ENCODE measurements around the gene CALM1.

CALM1 gene

DNA sequence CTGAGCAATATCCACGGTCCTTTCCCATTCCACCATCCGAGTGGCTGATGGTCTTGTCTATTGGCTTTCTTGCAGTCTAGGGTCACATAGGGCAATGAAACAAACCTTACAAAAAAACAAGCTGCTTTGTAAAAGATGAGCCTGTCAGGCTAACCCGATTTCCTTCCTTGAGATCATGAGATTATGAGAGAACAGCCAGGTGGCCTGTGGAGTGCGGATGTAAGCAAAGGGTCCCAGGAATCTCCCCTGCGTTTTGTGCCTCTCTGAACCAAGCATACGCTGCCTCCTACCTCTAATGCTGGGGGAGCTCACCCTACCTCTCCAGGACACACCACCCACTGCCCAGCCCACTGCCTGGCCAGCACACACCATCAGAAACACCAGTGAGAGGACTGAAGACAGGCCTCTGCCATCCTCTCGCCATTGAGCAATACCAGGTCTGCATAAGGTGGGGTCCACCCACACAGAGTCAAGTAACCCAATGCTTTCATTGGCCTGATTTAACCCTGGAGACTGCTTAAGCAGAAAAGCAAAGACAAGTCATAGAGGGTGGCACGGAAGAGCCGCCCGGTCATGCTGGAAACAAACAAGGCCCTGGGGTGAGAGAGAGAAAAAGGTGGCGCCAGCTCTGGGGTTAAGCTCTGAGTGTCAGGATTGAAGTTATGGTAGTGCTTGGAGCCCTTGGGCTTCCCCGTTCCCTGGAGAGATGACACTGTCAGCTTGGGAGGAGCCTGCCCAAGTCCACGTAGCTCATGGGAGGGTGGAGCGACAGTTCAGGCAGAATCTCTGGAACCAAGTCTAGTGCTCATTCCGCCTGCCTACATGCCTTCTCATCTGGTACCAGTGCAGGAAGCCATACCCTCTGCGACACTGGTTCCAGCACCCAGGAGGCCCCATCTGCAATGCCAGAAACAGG lies 46.6 kb downstream of the CALM1 start:
- DNase-seq (ENCODE audit: low read depth) = no peak

DNA sequence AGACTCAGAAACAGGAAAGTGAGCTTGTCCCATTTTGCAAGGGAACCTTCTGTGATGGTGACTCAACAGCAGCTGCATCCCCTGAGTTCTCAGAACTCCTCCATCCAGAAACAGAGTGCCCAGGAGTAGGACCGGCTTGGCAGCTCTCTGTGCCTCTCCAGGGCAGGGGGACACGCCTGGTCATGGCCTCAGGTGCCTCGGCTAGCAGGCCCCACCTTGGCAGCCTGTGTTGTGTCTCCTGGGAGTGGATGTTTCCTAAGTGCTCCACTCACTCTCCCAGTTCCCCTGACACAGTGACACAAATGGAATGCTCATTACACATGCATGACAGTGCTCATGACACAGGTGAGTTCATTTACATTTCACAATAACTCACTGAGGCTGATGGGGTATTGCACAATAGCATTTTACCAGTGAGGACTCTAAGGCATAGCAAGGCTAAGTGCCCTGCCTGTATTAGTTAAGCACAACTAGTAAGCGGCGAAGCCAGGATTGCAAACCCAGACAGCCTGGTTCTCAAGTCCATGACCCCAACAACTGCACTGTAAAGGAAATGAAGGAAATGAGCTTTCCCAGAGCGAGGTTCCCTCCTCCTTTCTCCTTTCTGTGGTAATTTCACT lies 47.4 kb downstream of the CALM1 start:
- DNase-seq (ENCODE audit: low read depth) = no peak

DNA sequence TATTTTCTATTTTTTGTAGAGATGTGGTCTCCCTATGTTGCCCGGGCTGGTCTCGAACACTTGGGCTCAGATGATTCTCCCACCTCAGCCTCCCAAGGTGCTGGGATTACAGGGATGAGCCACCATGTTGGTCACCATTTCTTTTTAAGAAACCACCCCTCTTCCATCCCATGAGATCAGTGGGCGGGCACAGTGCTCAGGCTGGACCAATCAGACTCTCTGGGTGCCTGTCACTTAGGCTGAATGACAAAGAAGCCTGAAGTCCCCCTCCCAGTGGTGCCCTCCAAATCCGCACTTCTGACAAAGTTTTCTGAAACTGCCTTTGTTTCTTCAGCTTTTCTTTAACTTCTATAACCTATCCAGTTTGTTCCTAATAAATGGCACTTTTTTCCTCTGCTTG lies 48.2 kb downstream of the CALM1 start:
- no peak for DNase-seq (ENCODE audit: low read depth)

DNA sequence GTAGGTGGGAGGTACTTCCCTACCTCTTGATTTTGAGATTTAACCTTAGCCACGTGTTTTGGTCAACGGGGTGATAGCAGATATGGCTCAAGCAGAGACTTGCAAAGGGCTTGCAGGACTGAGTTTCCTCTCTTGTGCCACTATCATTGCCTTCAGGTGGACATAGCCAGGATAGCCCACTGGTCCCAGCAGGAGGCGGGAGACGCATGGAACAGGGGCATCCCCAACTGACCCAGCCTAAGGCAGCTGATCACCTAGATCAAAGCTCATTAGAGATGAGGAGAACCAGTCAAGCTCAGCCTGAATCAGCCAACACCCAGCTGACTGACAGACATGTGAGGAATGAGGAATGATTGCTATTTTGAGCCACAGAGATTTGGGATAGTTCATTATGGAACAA lies 49.6 kb downstream of the CALM1 start:
- no peak for DNase-seq (ENCODE audit: low read depth)

DNA sequence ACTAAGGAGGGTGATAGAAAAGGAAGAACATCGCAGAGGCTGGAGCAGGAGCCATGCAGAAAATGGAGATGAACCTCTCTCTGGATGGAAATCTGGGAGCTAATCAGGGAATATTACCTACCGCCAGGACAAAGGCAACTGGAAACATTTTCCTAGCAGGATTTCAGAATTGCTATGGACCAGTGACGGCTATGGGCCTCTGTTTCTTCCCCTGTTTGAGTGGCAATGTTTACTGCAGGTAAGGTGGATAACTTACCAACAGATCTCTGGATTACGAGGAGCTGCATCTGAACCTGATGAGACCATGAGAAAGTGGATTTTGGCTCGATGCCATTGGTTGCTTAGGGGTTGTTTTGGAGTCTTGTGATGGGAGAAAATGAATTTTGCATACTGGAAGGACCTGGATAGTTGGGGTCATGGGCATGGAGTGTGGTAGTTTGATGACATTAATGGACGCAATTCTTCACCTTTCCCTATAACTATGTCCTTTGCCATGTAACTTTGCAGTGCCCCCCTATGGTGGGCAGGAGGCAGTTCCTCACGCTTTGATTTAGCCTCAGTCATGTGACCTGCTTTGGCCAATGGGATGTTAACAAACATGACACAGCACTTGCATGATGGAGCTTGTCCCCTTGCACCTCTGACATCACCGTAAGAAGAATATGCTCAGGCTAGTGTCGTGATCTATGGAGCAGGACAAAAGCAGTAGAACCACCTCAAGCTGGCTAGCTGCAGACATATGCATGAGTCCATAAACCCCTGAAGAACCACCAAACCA lies 51.1 kb downstream of the CALM1 start:
- no peak for DNase-seq (ENCODE audit: low read depth)

DNA sequence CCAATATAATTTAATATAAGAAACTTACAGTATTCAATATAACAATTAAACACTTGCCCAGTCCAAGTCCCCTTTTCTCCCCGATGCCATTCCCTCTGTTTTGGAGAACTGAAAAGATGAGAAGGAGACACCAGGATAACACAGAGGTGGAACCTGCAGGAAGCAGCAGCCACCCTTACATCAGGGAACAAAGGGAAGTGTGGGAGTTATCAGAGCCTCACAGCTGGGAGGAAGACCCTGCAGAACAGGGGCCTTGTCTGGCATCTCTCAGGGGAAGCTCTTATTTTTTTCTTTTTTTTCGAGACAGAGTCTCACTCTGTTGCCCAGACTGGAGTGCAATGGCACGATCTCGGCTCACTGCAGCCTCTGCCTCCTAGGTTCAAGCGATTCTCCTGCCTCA lies 52.6 kb downstream of the CALM1 start:
- no peak for DNase-seq (ENCODE audit: low read depth)

DNA sequence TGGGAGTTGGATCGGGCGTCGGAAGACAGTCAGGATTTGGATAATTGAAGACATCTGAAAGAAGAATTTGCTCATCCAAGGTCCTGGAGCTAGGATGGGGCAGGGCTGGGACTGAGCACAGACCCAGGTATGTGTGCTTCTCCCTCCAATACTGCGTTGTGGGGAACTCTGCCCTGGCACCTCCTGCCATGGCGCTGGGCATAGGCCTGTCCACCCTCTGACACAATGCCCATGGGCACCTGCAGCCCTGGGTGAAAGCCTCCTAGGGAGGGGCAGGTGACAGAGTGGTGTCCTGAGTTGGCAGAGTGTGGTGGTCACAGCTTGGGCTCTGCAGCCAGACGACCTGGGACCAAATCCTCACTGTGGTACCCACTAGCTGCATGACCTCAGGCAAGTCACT lies 53.3 kb downstream of the CALM1 start:
- no peak for DNase-seq (ENCODE audit: low read depth)

DNA sequence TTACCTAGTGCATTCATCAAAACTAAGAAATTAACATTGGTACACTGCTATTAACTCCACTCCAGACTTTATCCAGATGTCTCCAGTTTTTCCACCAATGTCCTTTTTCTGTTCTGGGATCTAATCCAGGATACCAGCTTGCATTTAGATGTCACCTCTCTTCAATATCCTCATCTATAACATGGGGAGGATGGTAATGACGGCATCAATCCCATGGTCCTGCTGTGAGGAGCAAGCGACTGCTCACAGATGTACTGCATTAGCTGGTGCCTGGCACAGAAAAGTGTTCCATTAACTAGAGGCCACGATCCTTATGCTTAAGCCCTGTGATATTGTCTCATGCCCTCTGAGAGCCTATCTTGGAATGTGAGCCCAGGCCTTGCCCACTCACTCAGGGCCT lies 53.8 kb downstream of the CALM1 start:
- no peak for DNase-seq (ENCODE audit: low read depth)

DNA sequence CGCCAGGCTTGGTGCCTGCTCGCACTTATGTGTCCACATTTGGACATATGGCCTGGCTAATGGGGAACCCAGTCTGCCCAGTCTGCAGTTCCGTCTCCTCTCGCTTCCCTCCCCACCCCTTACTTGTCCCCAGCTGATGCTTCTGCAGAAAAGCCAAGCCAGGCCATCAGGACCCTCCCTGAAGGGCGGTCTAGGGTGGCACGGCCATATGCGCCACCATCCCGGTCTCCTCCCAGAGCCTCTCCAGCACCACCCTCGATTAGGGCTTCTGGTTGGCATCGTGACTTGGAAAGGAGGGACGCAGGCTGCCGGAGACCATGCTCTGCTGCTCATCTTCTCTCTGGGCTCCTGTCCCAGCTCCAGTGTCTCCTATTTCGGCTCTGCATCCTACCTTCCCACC lies 54.6 kb downstream of the CALM1 start:
- no peak for DNase-seq (ENCODE audit: low read depth)

DNA sequence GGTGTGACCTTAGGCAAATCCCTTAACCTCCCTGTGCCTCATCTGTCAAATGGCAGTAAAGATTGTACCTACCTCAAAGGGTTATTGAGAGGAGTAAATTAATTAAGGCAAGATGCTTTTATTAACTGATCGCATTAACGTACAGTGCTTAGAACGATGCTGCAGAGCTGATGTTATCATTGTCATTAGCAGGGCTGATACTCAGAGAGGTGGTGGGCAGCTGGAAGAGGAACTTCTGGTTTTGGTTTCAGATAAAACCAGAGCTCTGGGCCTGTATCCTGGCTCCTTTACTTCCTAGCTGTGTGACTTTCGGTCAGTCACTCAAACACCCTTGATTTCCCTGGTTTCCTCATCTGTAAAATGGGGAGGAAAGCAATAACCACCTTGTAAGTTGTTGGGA lies 55.1 kb downstream of the CALM1 start:
- no peak for DNase-seq (ENCODE audit: low read depth)

DNA sequence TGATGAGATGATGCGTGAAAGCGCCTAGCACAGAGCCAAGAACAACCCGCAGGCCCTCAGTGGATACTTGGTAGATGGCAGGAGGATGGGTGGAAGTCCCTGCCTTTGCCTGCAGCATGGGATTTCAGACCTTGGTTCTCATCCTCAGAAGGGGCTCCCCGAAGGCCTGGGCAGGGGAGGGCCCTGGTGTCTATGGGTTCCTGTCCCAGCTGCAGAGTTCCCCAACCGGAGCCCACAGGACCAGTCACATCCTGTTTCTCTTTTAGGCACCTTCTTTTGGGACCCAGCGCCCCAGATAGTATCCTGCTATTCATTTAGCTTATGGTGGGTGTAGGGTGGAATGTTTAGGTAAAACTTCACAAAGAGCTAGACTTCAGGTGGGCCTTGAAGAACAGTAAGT lies 55.5 kb downstream of the CALM1 start:
- no peak for DNase-seq (ENCODE audit: low read depth)

DNA sequence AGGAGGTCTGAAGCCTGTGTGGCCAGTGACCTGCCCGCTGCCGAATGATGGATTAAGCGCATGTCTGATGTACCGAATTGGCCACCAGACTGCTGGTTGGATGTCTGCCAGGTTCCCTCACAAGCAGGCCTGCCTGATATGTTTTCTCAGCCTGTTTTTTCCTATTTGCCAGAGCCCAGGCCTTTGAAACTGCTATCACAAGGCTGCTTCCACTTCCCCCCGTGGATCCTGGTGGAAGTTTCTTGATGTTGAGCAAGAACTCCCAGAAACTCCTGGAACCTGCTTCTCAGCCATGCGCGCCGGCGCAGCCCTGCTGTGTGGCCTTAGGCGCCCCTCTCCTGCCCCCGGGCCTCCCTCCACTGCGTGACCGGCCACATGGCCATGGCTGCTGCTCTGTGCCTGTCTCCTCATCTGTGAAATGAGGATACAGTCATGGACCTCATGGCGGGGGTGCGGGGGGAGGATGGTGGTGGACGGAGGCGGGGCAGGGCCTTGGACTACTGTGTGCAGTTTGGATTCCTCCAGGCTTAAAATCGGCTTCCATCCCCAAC lies 56.6 kb downstream of the CALM1 start:
- no peak for DNase-seq (ENCODE audit: low read depth)

DNA sequence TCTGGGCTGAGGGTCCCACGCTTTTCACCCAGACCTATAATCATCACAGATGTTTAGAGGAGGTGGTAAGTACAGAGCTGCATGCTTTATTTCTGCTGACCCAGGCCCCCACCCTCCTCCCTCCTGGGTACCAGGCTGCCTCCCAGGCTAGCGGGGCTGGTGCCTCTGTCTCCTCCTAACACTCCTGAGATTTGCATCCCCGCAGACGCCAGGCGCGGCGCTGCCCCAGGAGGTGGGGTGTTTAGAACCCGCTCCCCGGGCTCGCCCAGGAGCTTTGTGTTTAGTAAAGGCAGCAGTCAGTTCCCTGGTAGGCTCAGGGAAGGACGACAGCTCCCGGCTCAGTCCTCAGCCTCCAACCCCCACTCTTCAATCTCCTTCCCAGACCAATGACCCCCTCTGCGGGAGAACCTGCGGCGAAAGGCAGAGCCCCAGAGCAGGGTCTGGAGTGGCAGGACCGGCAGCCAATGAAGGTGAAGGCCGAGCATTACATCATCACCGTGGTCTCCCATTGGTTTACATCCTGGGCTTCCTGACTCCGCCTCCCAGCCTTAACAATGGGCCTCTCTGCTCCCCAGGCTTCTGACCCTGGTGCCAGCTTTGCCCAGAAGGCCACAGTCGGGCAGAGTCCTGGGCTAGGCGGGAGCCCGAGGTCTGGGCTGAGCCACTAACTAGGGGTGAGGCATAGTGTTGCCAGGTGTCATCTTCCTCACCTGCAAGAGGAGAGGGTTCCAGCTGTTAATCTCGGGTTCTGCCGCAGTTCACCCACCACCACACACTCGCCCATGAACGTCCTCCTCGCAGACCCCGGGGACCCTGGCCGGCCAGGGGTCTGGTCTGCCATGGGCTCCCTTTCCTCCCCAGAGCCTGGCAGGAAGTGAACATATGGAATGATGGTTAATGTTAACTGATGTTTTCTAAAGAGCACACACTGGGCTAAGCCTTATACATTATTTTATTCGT lies 57.5 kb downstream of the CALM1 start:
- DNase-seq (ENCODE audit: low read depth) = no peak

DNA sequence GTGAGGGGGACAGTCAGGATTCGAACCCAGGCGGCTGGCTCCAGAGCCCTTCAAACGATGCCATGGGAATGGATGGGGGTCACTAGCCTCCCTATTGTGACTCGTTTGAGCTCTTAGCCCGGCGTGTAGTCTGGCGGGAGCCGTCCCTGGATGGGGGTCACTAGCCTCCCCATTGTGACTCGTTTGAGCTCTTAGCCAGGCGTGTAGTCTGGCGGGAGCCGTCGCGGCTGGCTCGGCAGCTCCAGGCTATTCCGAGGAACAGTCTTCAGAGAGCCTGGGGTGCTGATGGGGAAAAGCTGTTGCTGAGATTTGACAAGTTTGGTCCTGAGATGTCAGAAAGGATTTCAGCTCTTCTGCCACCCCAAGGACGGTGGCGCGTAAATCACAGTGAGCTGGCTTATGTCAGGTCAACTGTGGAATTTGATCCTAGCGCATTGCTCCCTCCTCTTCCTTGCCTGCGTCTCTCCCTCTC lies 58.3 kb downstream of the CALM1 start:
- DNase-seq (ENCODE audit: low read depth) = no peak

DNA sequence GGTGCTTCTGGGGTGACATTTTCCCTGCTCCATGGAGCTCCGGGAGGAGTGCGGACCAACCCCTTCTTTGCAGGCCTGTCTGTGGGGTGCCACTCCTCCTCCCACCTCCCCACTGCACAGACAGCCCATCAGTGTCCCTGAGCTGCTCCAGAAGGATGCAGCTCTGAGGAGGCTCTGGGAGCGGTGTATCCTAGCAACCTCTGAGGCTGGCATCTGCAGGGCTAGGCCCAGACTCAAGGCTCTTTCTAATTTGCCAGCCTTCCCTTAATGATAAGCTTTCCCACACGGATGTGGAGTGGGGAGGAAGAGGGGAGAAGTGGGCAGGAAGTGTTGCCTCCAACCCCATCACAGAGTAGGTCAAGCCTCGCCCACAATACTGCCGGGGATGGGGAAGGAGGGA lies 59.7 kb downstream of the CALM1 start:
- no peak for DNase-seq (ENCODE audit: low read depth)

DNA sequence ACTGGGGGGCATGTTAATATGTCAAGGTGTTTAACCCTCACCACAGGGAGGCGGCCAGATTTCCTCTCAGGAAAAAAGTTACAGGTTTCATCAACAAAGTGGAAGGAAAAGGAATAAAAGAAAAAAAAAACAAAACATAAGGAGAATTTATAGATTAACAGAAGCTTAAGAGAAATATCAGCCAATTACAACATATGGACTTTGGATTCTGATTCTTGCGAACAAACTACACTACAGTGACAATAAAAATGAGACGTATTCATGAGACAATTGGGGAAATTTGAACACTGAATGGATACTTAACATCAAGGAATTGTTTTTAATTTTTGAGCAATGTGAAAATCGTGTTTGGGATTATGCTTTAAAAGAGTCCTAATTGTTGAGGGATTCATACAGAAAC lies 60.4 kb downstream of the CALM1 start:
- no peak for DNase-seq (ENCODE audit: low read depth)
